HEK293 (cell line): ENCODE results near the gene TRAF7.
A peak's percentile ranks its signal among the peaks of the same experiment; 100 is the strongest.
"Not testable (repeated sequence)": the region's sequence is repeated elsewhere in the genome, so short reads cannot be mapped to it uniquely, and the experiment has no call there.

Experiments used
- CTCF ChIA-PET: fragments of 350-600 bp; formaldehyde crosslinking; extraction: SDS; loops from one replicate; lab custom pipeline; 2021; ENCODE audit warnings: antibody characterized with exemption; lab: Yijun Ruan, JAX
- POLR2A ChIA-PET: fragments of 300-600 bp; formaldehyde crosslinking; extraction: SDS; loops from one replicate; lab custom pipeline; 2020; ENCODE audit warnings: antibody characterized with exemption, inconsistent platforms; lab: Yijun Ruan, JAX
- H3K27ac ChIP-seq: fragments of 200-500 bp; sonication (Bioruptor generic); 2 replicates; pipeline ENCODE4 v1.5.1; 2014; ENCODE audit warnings: low read depth, low read length, control low read depth, inconsistent platforms; ENCODE audit errors: extremely low read depth
- H3K36me3 ChIP-seq, 2 experiments: fragments of 200-500 bp in 1 of 2; sonication (Bioruptor generic) in 1 of 2; 1 replicate in 1 of 2; 2 replicates in 1 of 2; pipeline ENCODE4 v1.5.1; 2014 to 2017; ENCODE audit warnings: inconsistent platforms in 2 of 2, low read length in 2 of 2; ENCODE audit not compliant: control insufficient read depth in 2 of 2, insufficient read depth in 1 of 2
- H3K4me1 ChIP-seq: fragments of 200-500 bp; sonication (Bioruptor generic); 2 replicates; pipeline ENCODE4 v1.5.1; 2014; ENCODE audit warnings: mild to moderate bottlenecking, low read length, inconsistent platforms; ENCODE audit not compliant: control insufficient read depth, insufficient read depth
- H3K4me3 ChIP-seq: 2 replicates; pipeline ENCODE4 v1.5.1; 2011; ENCODE audit warnings: low read depth, mild to moderate bottlenecking, control low read depth, low read length, moderate library complexity
- H3K9me3 ChIP-seq: fragments of 200-500 bp; sonication (Bioruptor generic); 2 replicates; pipeline ENCODE4 v1.5.1; 2014; ENCODE audit warnings: low read depth, low read length, inconsistent platforms; ENCODE audit not compliant: control insufficient read depth, insufficient read depth
- CTCF ChIP-seq: fragments of 450-650 bp; formaldehyde crosslinking; IDR thresholded peaks from 2 replicates; pipeline ENCODE4 v1.5.1; 2016; ENCODE audit warnings: missing biosample characterization, missing genetic modification characterization
- HIC1 ChIP-seq: fragments of 450-650 bp; formaldehyde crosslinking; IDR thresholded peaks from 2 replicates; pipeline ENCODE4 v1.5.1; 2016; ENCODE audit warnings: missing biosample characterization, missing genetic modification characterization
- KLF10 ChIP-seq: fragments of 450-650 bp; IDR thresholded peaks from 2 replicates; pipeline ENCODE4 v1.5.1; 2018; ENCODE audit warnings: missing biosample characterization, mild to moderate bottlenecking, missing genetic modification characterization
- KLF17 ChIP-seq: fragments of 450-650 bp; formaldehyde crosslinking; IDR thresholded peaks from 2 replicates; pipeline ENCODE4 v1.5.1; 2016; ENCODE audit warnings: missing biosample characterization, missing genetic modification characterization
- PRDM1 ChIP-seq: fragments of 450-650 bp; formaldehyde crosslinking; IDR thresholded peaks from 2 replicates; pipeline ENCODE4; 2016; ENCODE audit warnings: missing biosample characterization, missing genetic modification characterization
- PRDM6 ChIP-seq: fragments of 450-650 bp; formaldehyde crosslinking; IDR thresholded peaks from 2 replicates; pipeline ENCODE4 v1.5.1; 2017; ENCODE audit warnings: missing biosample characterization, missing genetic modification characterization
- ZBTB6 ChIP-seq: fragments of 450-650 bp; formaldehyde crosslinking; IDR thresholded peaks from 2 replicates; pipeline ENCODE4 v1.5.1; 2017; ENCODE audit warnings: missing biosample characterization, missing genetic modification characterization
- ZFP69B ChIP-seq: fragments of 450-650 bp; formaldehyde crosslinking; IDR thresholded peaks from 2 replicates; pipeline ENCODE4 v1.5.1; 2016; ENCODE audit warnings: missing biosample characterization, missing genetic modification characterization
- ZNF157 ChIP-seq: fragments of 450-650 bp; formaldehyde crosslinking; IDR thresholded peaks from 2 replicates; pipeline ENCODE4 v1.5.1; 2016; ENCODE audit warnings: missing biosample characterization, missing genetic modification characterization
- ZNF23 ChIP-seq: fragments of 450-650 bp; formaldehyde crosslinking; IDR thresholded peaks from 2 replicates; pipeline ENCODE4 v1.5.1; 2016; ENCODE audit warnings: missing biosample characterization, missing genetic modification characterization, borderline replicate concordance
- ZNF24 ChIP-seq: fragments of 450-650 bp; formaldehyde crosslinking; IDR thresholded peaks from 2 replicates; pipeline ENCODE4 v1.5.1; 2016; ENCODE audit warnings: missing biosample characterization, missing genetic modification characterization
- ZNF324 ChIP-seq: fragments of 450-650 bp; formaldehyde crosslinking; IDR thresholded peaks from 2 replicates; pipeline ENCODE4 v1.5.1; 2016; ENCODE audit warnings: missing biosample characterization, missing genetic modification characterization
- ZNF366 ChIP-seq: fragments of 450-650 bp; formaldehyde crosslinking; conservative IDR thresholded peaks from 2 replicates; pipeline ENCODE4 v1.5.1; 2016; ENCODE audit warnings: missing biosample characterization, missing genetic modification characterization
- ZNF48 ChIP-seq: fragments of 450-650 bp; formaldehyde crosslinking; IDR thresholded peaks from 2 replicates; pipeline ENCODE4 v1.5.1; 2016; ENCODE audit warnings: missing biosample characterization, missing genetic modification characterization
- ZNF600 ChIP-seq: fragments of 450-650 bp; formaldehyde crosslinking; IDR thresholded peaks from 2 replicates; pipeline ENCODE4 v1.5.1; 2016; ENCODE audit warnings: missing biosample characterization, missing genetic modification characterization
- ZNF654 ChIP-seq: fragments of 450-650 bp; formaldehyde crosslinking; IDR thresholded peaks from 2 replicates; pipeline ENCODE4 v1.5.1; 2016; ENCODE audit warnings: low read depth, missing biosample characterization, missing genetic modification characterization
- ZNF692 ChIP-seq: fragments of 450-650 bp; formaldehyde crosslinking; IDR thresholded peaks from 2 replicates; pipeline ENCODE4 v1.5.1; 2016; ENCODE audit warnings: missing biosample characterization, missing genetic modification characterization
- ZNF830 ChIP-seq: fragments of 450-650 bp; IDR thresholded peaks from 2 replicates; pipeline ENCODE4 v1.5.0; 2018; ENCODE audit warnings: missing biosample characterization, missing genetic modification characterization, low read depth, mild to moderate bottlenecking, moderate library complexity

TRAF7 gene

GRCh38 chr16:2121325-2121724 lies 34.3 kb upstream of the TRAF7 start:
- H3K36me3 ChIP-seq, H3K27ac ChIP-seq, H3K9me3 ChIP-seq, H3K4me3 ChIP-seq, H3K4me1 ChIP-seq: not testable (repeated sequence)
- ChIA-PET POLR2A (interaction anchor here (0.7 to 2.5 kb wide), 5 partner anchors 14 to 166 kb away, joined by 3 to 9 read pairs (median 3); partner anchors contain the start of genes PKD1 and TRAF7), CTCF (interaction anchor here (0.6 to 2.2 kb wide), 8 partner anchors 19 to 131 kb away, joined by 3 to 34 read pairs (median 3); no protein-coding TSS in a partner anchor)
- TF ChIP-seq ZNF654 (tag by site-specific recombination) (peak; percentile 75), ZNF366 (tag by site-specific recombination) (0 out of 2 replicates have a peak, but pooled peaks have one; percentile 12), ZNF600 (peak; percentile 28; the same call in 1 of the 2 replicates), CTCF (tag by site-specific recombination) (peak; percentile 61), PRDM1 (tag by site-specific recombination) (peak; percentile 55)

- CTCF ChIA-PET, result interaction anchor here (1.0 to 2.2 kb wide), 4 partner anchors 19 to 99 kb away, joined by 3 to 34 read pairs (median 6); no protein-coding TSS in a partner anchor
- Histone ChIP-seq H3K4me3 (no peak overlapping the region), H3K27ac (no peak overlapping the region)
These were observed 33.7 kb upstream of the TRAF7 start for GRCh38 chr16:2121853-2122252.

GRCh38 chr16:2122429-2122828 lies 33.2 kb upstream of the TRAF7 start:
- Histone ChIP-seq H3K4me1 (peaks cover 10% of the 10 kb centered on the region), H3K27ac (no peak overlapping the region)
- CTCF ChIA-PET, result no interaction called here

More at GRCh38 chr16:2121853-2122252, 33.7 kb upstream of the TRAF7 start:
- TF ChIP-seq ZBTB6 (tag by site-specific recombination) (peak; percentile 9; the same call in 1 of the 2 replicates), ZNF324 (no peak), ZNF830 (tag by site-specific recombination) (no peak)
- H3K36me3 ChIP-seq, result no peaks in the 10 kb centered on the region
- H3K9me3 ChIP-seq, result no peaks in the 10 kb centered on the region
- POLR2A ChIA-PET, result interaction anchor here (0.7 to 2.5 kb wide), 4 partner anchors 14 to 33 kb away, joined by 3 to 9 read pairs (median 3); partner anchors contain the start of genes PKD1 and TRAF7
- peaks cover 10% of the 10 kb centered on the region for H3K4me1 ChIP-seq

More at GRCh38 chr16:2122429-2122828, 33.2 kb upstream of the TRAF7 start:
- Histone ChIP-seq H3K4me3 (no peak overlapping the region), H3K9me3 (no peaks in the 10 kb centered on the region), H3K36me3 (no peaks in the 10 kb centered on the region)
- TF ChIP-seq ZFP69B (tag by site-specific recombination), result peak; percentile 33; the same call in 1 of the 2 replicates
- no peak for TF ChIP-seq ZNF48
- no peak for TF ChIP-seq ZNF157 (tag by site-specific recombination)
- TF ChIP-seq KLF17, result no peak
- TF ChIP-seq PRDM6 (tag by site-specific recombination), result no peak
- TF ChIP-seq ZNF23 (tag by site-specific recombination), result no peak
- TF ChIP-seq ZNF24 (tag by site-specific recombination), result no peak
- peak; percentile 24; the same call in 1 of the 2 replicates for TF ChIP-seq ZNF692 (tag by site-specific recombination)
- no peak for TF ChIP-seq ZNF654 (tag by site-specific recombination)
- TF ChIP-seq ZNF600, result no peak
- no peak for TF ChIP-seq KLF10 (tag by site-specific recombination)
- TF ChIP-seq HIC1 (tag by site-specific recombination), result 0 out of 2 replicates have a peak, but pooled peaks have one; percentile 38
- POLR2A ChIA-PET, result interaction anchor here (1.1 to 2.5 kb wide), 2 partner anchors 18 to 33 kb away, joined by 3 to 9 read pairs; partner anchors contain the start of gene TRAF7
